K562 (cell line): ENCODE measurements around the gene FPGS. TPM values are rescaled to one million over a fixed set of nuclear protein-coding genes. Genes with fewer than 3 reads are reported as not detected.

ENCODE experiments used
- ATAC-seq: fragments of 200-7000 bp; cut with Tn5 transposase; 3 replicates; pipeline ENCODE4 v1.9.1; 2020; ENCODE audit warnings: moderate library complexity
- BruUV-seq: library from RNA; stranded (reverse); fragments of 400-500 nt; replicated peaks from 2 replicates; lab custom pipeline; 2021; lab: Mats Ljungman, UMichigan
- CTCF ChIA-PET: fragments of 300-600 bp; formaldehyde crosslinking; extraction: SDS; loops from one replicate; lab custom pipeline; 2021; ENCODE audit warnings: low intra/inter-chr PET ratio; lab: Yijun Ruan, JAX
- POLR2A ChIA-PET: fragments of 300-600, 350-650 bp; sonication (Branson Sonifier 250); formaldehyde crosslinking; extraction: SDS; loops from one replicate; lab custom pipeline; 2021; ENCODE audit warnings: antibody characterized with exemption, inconsistent platforms; lab: Yijun Ruan, JAX
- DNase-seq, 4 experiments: peaks; one replicate each; pipeline versions ENCODE4 v3.0.0 to v3.0.0-alpha.2; 2011 to 2018; ENCODE audit warnings: low spot score in 3 of 4, mixed read lengths in 3 of 4; ENCODE audit errors: extremely low read depth in 1 of 4
- FAIRE-seq: peaks from 2 replicates; lab custom pipeline; 2011; peaks lifted over from hg19 to GRCh38; lab: Jason Lieb, UNC
- H2AFZ ChIP-seq: 2 replicates; pipeline ENCODE4 v1.6.0; 2011; ENCODE audit warnings: low read depth, low read length, control low read depth, inconsistent platforms
- H3K27ac ChIP-seq: fragments of 200-600 bp; 3 replicates; pipeline ENCODE4 v1.8.0; 2011; ENCODE audit warnings: low read depth, mild to moderate bottlenecking, control low read depth, inconsistent platforms, low read length, moderate library complexity, mixed read lengths; ENCODE audit errors: extremely low read depth
- H3K27me3 ChIP-seq, 2 experiments: fragments of 300-600 bp in 1 of 2; 2 replicates in 1 of 2; 3 replicates in 1 of 2; pipeline versions ENCODE4 v1.6.0 to v1.8.0; 2011; ENCODE audit warnings: inconsistent platforms in 2 of 2, low read length in 2 of 2, mild to moderate bottlenecking in 1 of 2, mixed read lengths in 1 of 2, moderate library complexity in 1 of 2; ENCODE audit not compliant: control insufficient read depth in 2 of 2, insufficient read depth in 2 of 2
- H3K36me3 ChIP-seq: fragments of 300-600 bp; 3 replicates; pipeline ENCODE4 v1.8.0; 2011; ENCODE audit warnings: mild to moderate bottlenecking, low read length, inconsistent platforms; ENCODE audit not compliant: control insufficient read depth, insufficient read depth
- H3K4me1 ChIP-seq, 2 experiments: fragments of 200-600 bp in 1 of 2; replicated peaks in 1 of 2; 2 replicates in 1 of 2; 3 replicates in 1 of 2; pipeline versions ENCODE4 v1.5.1 to v1.8.0; 2011; ENCODE audit warnings: inconsistent platforms in 2 of 2, low read length in 2 of 2, mild to moderate bottlenecking in 1 of 2, mixed read lengths in 1 of 2, moderate library complexity in 1 of 2; ENCODE audit not compliant: control insufficient read depth in 2 of 2, insufficient read depth in 2 of 2
- H3K4me2 ChIP-seq: 2 replicates; pipeline ENCODE4 v1.6.1; 2011; ENCODE audit warnings: low read length, control low read depth, inconsistent platforms, mixed read lengths; ENCODE audit not compliant: insufficient read depth
- H3K4me3 ChIP-seq: fragments of 200-600 bp; sonication (generic), shearing (Covaris generic); 2 replicates; pipeline ENCODE4 v1.5.1; 2016; ENCODE audit warnings: control low read depth, inconsistent platforms
- H3K79me2 ChIP-seq: fragments of 200-600 bp; 3 replicates; pipeline ENCODE4 v1.8.0; 2011; ENCODE audit warnings: low read length, inconsistent platforms; ENCODE audit not compliant: control insufficient read depth, insufficient read depth
- H3K9ac ChIP-seq, 2 experiments: 2 replicates each; pipeline versions ENCODE4 v1.6.0 to v1.6.1; 2011; ENCODE audit warnings: low read depth in 2 of 2, low read length in 2 of 2, control low read depth in 1 of 2, inconsistent platforms in 1 of 2, mild to moderate bottlenecking in 1 of 2, mixed read lengths in 1 of 2; ENCODE audit not compliant: insufficient read depth in 1 of 2
- H3K9me1 ChIP-seq: one replicate; pipeline ENCODE4 v1.6.0; 2011; ENCODE audit warnings: inconsistent platforms, mild to moderate bottlenecking, low read length, moderate library complexity; ENCODE audit not compliant: control insufficient read depth, insufficient read depth
- H3K9me3 ChIP-seq: replicated peaks from 2 replicates; pipeline ENCODE4 v1.5.1; 2011; ENCODE audit warnings: low read depth, low read length, inconsistent platforms; ENCODE audit not compliant: control insufficient read depth, insufficient read depth
- H4K20me1 ChIP-seq: replicated peaks from 2 replicates; pipeline ENCODE4 v1.6.1; 2011; ENCODE audit warnings: low read length, inconsistent platforms, mixed read lengths; ENCODE audit not compliant: control insufficient read depth, insufficient read depth
- CBX1 ChIP-seq: sonication (generic); IDR thresholded peaks from 2 replicates; pipeline ENCODE4 v1.6.1; 2016; ENCODE audit warnings: antibody characterized with exemption, low read depth, mild to moderate bottlenecking
- DEAF1 ChIP-seq: fragments of 450-650 bp; formaldehyde crosslinking; IDR thresholded peaks from 2 replicates; pipeline ENCODE4 v1.4.0; 2020; ENCODE audit warnings: mild to moderate bottlenecking, moderate library complexity
- FOXJ2 ChIP-seq: fragments of 200-800 bp; sonication (Bioruptor generic); IDR thresholded peaks from 2 replicates; pipeline ENCODE4 v1.6.1; 2016; ENCODE audit warnings: missing genetic modification characterization, missing compliant biosample characterization
- GTF2E2 ChIP-seq: fragments of 200-800 bp; sonication (Bioruptor generic); IDR thresholded peaks from 2 replicates; pipeline ENCODE4 v1.6.1; 2016; ENCODE audit warnings: missing genetic modification characterization, missing compliant biosample characterization
- HCFC1 ChIP-seq: IDR thresholded peaks from 2 replicates; pipeline ENCODE4 v1.6.1; 2012; ENCODE audit warnings: low read depth, low read length, improper control_type of control experiment
- KLF16 ChIP-seq: IDR thresholded peaks from 2 replicates; pipeline ENCODE4 v1.6.1; 2016; ENCODE audit warnings: antibody characterized with exemption
- NCOR1 ChIP-seq: fragments of 450-650 bp; IDR thresholded peaks from 2 replicates; pipeline ENCODE4 v1.6.1; 2016; ENCODE audit warnings: mild to moderate bottlenecking, moderate library complexity
- SP1 ChIP-seq: sonication (generic); formaldehyde crosslinking; IDR thresholded peaks from 2 replicates; pipeline ENCODE4 v1.8.1; 2022; ENCODE audit warnings: mild to moderate bottlenecking, missing genetic modification reagents
- TBL1XR1 ChIP-seq, 2 experiments: IDR thresholded peaks; 2 replicates each; pipeline ENCODE4 v1.6.1; 2012; ENCODE audit warnings: improper control_type of control experiment in 2 of 2, low read length in 2 of 2, mild to moderate bottlenecking in 1 of 2
- TRIM25 ChIP-seq: fragments of 450-650 bp; IDR thresholded peaks from 2 replicates; pipeline ENCODE4 v1.7.0; 2016; ENCODE audit warnings: borderline replicate concordance
- ZNF133 ChIP-seq: fragments of 250-450 bp; sonication (Bioruptor Pico); IDR thresholded peaks from 2 replicates; pipeline ENCODE4 v1.4.0; 2020; ENCODE audit warnings: mild to moderate bottlenecking
- ZNF41 ChIP-seq: fragments of 250-450 bp; sonication (Bioruptor Pico); conservative IDR thresholded peaks from 2 replicates; pipeline ENCODE4 v1.4.0; 2020; ENCODE audit warnings: mild to moderate bottlenecking
- ZNF449 ChIP-seq: fragments of 250-450 bp; sonication (Bioruptor Pico); IDR thresholded peaks from 2 replicates; pipeline ENCODE4 v1.8.0; 2022; ENCODE audit warnings: moderate library complexity, mild to moderate bottlenecking, inconsistent platforms
- ZNF830 ChIP-seq: fragments of 250-450 bp; sonication (Bioruptor Pico); IDR thresholded peaks from 2 replicates; pipeline ENCODE4 v1.5.0; 2021; ENCODE audit warnings: mild to moderate bottlenecking
- WGBS: fragments of 100-300 bp; shearing (Covaris generic); methylation state at CpG from one replicate; pipeline ENCODE4 v1.1.6; 2016; ENCODE audit warnings: low coverage, mixed read lengths; ENCODE audit not compliant: insufficient coverage; ENCODE audit errors: missing lambda C conversion rate; 5-methylcytosine and 5-hydroxymethylcytosine counted together
- in situ Hi-C: fragments of 300-500 bp; cut with MboI; formaldehyde crosslinking; loops from 4 replicates; pipeline ENCODE4 v1.15.0; 2018; ENCODE audit warnings: inconsistent platforms, mixed read lengths
- intact Hi-C: fragments of 100-400 bp; cut with micrococcal nuclease; formaldehyde crosslinking; loops from 2 replicates; pipeline ENCODE4 v1.14.2; 2022
- polyA plus RNA-seq, 8 experiments: library from polyadenylated mRNA; depleted of rRNA in 4 of 8; stranded (reverse) in 5 of 8; unstranded in 3 of 8; fragments of >200 nt; fragmentation: Nextera tagmentation in 2 of 8; fragmentation: Illumina TruSeq in 1 of 8; extraction: Ambion mirVana in 2 of 8; extraction: Trizol in 1 of 8; gene quantifications; 2 replicates each; pipeline versions ENCODE4 v1.2.1 to v1.2.3, GENCODE V29; 2011 to 2014; ENCODE audit warnings: inconsistent platforms in 1 of 8, missing spikeins in 1 of 8
- total RNA-seq, 7 experiments: library from RNA; depleted of rRNA in 6 of 7; stranded (reverse); fragments of >200 nt in 6 of 7; fragmentation: Illumina TruSeq in 2 of 7; extraction: Trizol in 2 of 7; gene quantifications; 2 replicates each; pipeline versions ENCODE4 v1.2.1 to v1.2.3, GENCODE V29; 2011 to 2021; ENCODE audit warnings: low replicate concordance in 1 of 7
- TF ChIP-seq, protein P1 (sequence below): fragments of 250-450 bp; sonication (Bioruptor Pico); IDR thresholded peaks from 2 replicates; pipeline ENCODE4 v1.8.0; 2021; ENCODE audit warnings: moderate library complexity, mild to moderate bottlenecking, inconsistent platforms
- TF ChIP-seq, protein P2 (sequence below): fragments of 250-450 bp; sonication (Bioruptor Pico); IDR thresholded peaks from 2 replicates; pipeline ENCODE4 v1.5.0; 2021

The FPGS gene
- total and polyA plus RNA-seq, 9 of the 15 experiments (the other 6 are each of a cell fraction or from before 2014, with no cell fraction given), result 0.84 to 86.4 (median 59.2) TPM

- H3K9ac ChIP-seq, result no peak overlapping the region
- H3K27me3 ChIP-seq, result no peaks in the 10 kb centered on the region
- DNase-seq (no peak), ATAC-seq (no peak), FAIRE-seq (no peak)
- ChIA-PET CTCF (no interaction called here), POLR2A (interaction anchor here (0.5 to 0.8 kb wide), 3 partner anchors 28 to 718 kb away, joined by 3 to 4 read pairs (median 4); no protein-coding TSS in a partner anchor)
- no peaks in the 10 kb centered on the region for H3K79me2 ChIP-seq
- H3K4me2 ChIP-seq, result no peak overlapping the region
- no peak overlapping the region for H3K27ac ChIP-seq
- H3K4me1 ChIP-seq, result peaks cover 19 to 32% of the 10 kb centered on the region in 2 experiments
- no peaks in the 10 kb centered on the region for H3K9me3 ChIP-seq
- H2AFZ ChIP-seq, result no peak overlapping the region
- H4K20me1 ChIP-seq, result no peaks in the 10 kb centered on the region
- H3K4me3 ChIP-seq, result no peak overlapping the region
- BruUV-seq, result no TSS peak
- H3K9me1 ChIP-seq, result no peaks in the 10 kb centered on the region
- in situ Hi-C loops (loop anchor here (25.0 kb wide), 1 partner anchor 594 kb away; the partner anchor contains the start of gene URM1), intact Hi-C loops (no loop called here)
- WGBS, result 61% methylated on average over 6 of the region's 8 CpGs
- no peaks in the 10 kb centered on the region for H3K36me3 ChIP-seq
- no peak for TF ChIP-seq KLF16
- no peak for TF ChIP-seq TRIM25
- no peak for TF ChIP-seq FOXJ2 (tag)
- no peak for TF ChIP-seq ZNF133
- TF ChIP-seq, protein P1, sequence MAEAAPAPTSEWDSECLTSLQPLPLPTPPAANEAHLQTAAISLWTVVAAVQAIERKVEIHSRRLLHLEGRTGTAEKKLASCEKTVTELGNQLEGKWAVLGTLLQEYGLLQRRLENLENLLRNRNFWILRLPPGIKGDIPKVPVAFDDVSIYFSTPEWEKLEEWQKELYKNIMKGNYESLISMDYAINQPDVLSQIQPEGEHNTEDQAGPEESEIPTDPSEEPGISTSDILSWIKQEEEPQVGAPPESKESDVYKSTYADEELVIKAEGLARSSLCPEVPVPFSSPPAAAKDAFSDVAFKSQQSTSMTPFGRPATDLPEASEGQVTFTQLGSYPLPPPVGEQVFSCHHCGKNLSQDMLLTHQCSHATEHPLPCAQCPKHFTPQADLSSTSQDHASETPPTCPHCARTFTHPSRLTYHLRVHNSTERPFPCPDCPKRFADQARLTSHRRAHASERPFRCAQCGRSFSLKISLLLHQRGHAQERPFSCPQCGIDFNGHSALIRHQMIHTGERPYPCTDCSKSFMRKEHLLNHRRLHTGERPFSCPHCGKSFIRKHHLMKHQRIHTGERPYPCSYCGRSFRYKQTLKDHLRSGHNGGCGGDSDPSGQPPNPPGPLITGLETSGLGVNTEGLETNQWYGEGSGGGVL (CRISPR knock-in tag), result no peak
- TF ChIP-seq DEAF1 (CRISPR knock-in tag), result no peak
- TF ChIP-seq, protein P2, sequence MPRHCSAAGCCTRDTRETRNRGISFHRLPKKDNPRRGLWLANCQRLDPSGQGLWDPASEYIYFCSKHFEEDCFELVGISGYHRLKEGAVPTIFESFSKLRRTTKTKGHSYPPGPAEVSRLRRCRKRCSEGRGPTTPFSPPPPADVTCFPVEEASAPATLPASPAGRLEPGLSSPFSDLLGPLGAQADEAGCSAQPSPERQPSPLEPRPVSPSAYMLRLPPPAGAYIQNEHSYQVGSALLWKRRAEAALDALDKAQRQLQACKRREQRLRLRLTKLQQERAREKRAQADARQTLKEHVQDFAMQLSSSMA (CRISPR knock-in tag), result no peak
- no peak for TF ChIP-seq CBX1
- no peak for TF ChIP-seq TBL1XR1 (IDR thresholded peaks at IDR 0.05; ENCODE audit: low read length in 2 of 2)
- no peak for TF ChIP-seq GTF2E2
- no peak for TF ChIP-seq ZNF830
- no peak for TF ChIP-seq SP1 (CRISPR knock-in tag)
- TF ChIP-seq ZNF41, result no peak
- no peak for TF ChIP-seq NCOR1
- no peak for TF ChIP-seq ZNF449
- TF ChIP-seq HCFC1, result no peak
Measured at GRCh38 chr9:127768698-127769097, 34.0 kb upstream of the FPGS start.
